HG02588 (cell line): Measurements from ENCODE around the gene CDH16.
"Not testable (repeated sequence)": the region's sequence is repeated elsewhere in the genome, so short reads cannot be mapped to it uniquely, and the experiment has no call there.

Source experiments
- ATAC-seq: cut with Tn5 transposase; IDR thresholded peaks from one replicate; pipeline ENCODE4 v1.9.1; 2021; ENCODE audit warnings: mild to moderate bottlenecking, moderate library complexity; ENCODE audit not compliant: unreplicated experiment

The CDH16 gene

GRCh38 chr16:66948134-66948836 lies 29.6 kb upstream of the CDH16 start:
- ATAC-seq = no peak

GRCh38 chr16:66947302-66948065 lies 28.8 kb upstream of the CDH16 start:
- ATAC-seq = peak; percentile 60

GRCh38 chr16:66946974-66947301 lies 28.3 kb upstream of the CDH16 start:
- no peak for ATAC-seq

GRCh38 chr16:66946541-66946940 lies 27.9 kb upstream of the CDH16 start:
- ATAC-seq = no peak

GRCh38 chr16:66945939-66946338 lies 27.3 kb upstream of the CDH16 start:
- ATAC-seq = no peak

GRCh38 chr16:66944971-66945370 lies 26.3 kb upstream of the CDH16 start:
- ATAC-seq = not testable (repeated sequence)

GRCh38 chr16:66944054-66944441 lies 25.4 kb upstream of the CDH16 start:
- ATAC-seq = no peak

GRCh38 chr16:66943426-66944053 lies 24.9 kb upstream of the CDH16 start:
- no peak for ATAC-seq

GRCh38 chr16:66942981-66943380 lies 24.3 kb upstream of the CDH16 start:
- no peak for ATAC-seq

- no peak for ATAC-seq
Observed at GRCh38 chr16:66940236-66940635, 21.6 kb upstream of the CDH16 start.

- ATAC-seq = no peak
Observed at GRCh38 chr16:66939366-66939765, 20.7 kb upstream of the CDH16 start.

GRCh38 chr16:66937725-66938337 lies 19.1 kb upstream of the CDH16 start:
- no peak for ATAC-seq

GRCh38 chr16:66936889-66937554 lies 18.3 kb upstream of the CDH16 start:
- no peak for ATAC-seq

- ATAC-seq = no peak
Observed at GRCh38 chr16:66936462-66936861, 17.8 kb upstream of the CDH16 start.

GRCh38 chr16:66935314-66936011 lies 16.8 kb upstream of the CDH16 start, which contains the start of gene CES2:
Gene CES2 (plus strand): TSS chr16:66935516. CDS start chr16:66935636, 120 bp downstream.
- no peak for ATAC-seq

- ATAC-seq = not testable (repeated sequence)
Observed at GRCh38 chr16:66934839-66935313, 16.2 kb upstream of the CDH16 start.

GRCh38 chr16:66934138-66934838 lies 15.6 kb upstream of the CDH16 start, which contains the start of gene CIAO2B:
Gene CIAO2B (minus strand): TSS chr16:66934402. CDS start chr16:66934364, 38 bp downstream.
- peak; percentile 80 for ATAC-seq

GRCh38 chr16:66933776-66934137 lies 15.1 kb upstream of the CDH16 start:
- ATAC-seq = no peak

GRCh38 chr16:66932076-66932475 lies 13.4 kb upstream of the CDH16 start:
- ATAC-seq = no peak

- no peak for ATAC-seq
Observed at GRCh38 chr16:66931665-66932064, 13.0 kb upstream of the CDH16 start.
